Fibroblast of skin of left biceps (primary cell): ENCODE measurements around the gene CDK19.
"Not testable (repeated sequence)": the region's sequence is repeated elsewhere in the genome, so short reads cannot be mapped to it uniquely, and the experiment has no call there.

ENCODE experiments used
- DNase-seq, 2 experiments: peaks; one replicate each; pipeline ENCODE4 v3.0.0-alpha.2; 2013; ENCODE audit warnings: low read depth in 2 of 2

CDK19 gene

DNA sequence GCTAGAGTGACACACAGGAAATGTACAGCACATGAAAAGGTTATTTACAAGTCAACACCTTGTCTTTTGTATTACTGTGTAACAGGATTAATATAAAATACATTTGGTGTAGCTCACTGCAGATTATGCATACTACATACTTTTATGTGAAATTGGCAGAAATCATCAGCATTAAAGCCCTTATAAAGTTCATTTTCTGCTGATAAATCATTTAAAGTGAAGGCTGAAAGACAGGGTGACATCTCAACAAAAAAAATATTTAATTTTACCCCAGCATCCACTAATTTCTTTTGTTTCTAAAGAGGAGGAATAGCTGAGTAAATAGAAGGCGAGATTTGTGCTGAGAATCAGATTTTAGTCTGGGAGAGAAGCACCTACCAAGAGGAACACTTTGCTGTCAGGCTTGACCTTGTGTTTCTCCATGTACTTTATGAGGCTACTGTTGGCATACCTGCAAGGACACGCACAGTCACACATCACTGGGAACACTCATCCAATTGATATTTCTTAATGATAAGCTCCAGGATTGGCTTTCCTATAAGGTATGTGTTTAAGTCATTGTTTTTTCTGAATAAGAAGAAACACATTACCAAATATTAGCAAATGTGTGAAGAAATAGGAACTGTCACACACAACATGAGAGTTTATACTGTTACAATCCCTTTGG is 192.2 kb downstream of the CDK19 start:
- no peak for DNase-seq

DNA sequence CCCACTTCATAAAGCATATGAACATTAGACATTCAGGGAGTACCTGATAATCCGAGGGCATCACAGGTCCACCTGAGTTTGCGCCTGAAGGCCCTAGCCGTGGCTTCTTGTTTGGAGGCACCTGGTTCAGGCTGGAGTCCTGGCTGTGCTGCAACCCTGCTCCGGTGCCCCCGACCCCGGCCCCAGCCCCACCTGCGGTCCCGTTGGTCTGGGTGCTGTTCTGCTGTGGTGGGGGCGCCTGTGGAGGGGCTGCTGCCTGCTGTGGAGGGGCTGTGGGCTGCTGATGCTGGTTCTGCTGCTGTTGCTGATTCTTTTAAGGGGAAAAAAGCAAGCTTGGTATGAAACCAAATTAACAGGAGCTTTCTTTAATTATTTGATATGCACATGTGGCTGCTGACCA is 194.2 kb downstream of the CDK19 start:
- no peak for DNase-seq

DNA sequence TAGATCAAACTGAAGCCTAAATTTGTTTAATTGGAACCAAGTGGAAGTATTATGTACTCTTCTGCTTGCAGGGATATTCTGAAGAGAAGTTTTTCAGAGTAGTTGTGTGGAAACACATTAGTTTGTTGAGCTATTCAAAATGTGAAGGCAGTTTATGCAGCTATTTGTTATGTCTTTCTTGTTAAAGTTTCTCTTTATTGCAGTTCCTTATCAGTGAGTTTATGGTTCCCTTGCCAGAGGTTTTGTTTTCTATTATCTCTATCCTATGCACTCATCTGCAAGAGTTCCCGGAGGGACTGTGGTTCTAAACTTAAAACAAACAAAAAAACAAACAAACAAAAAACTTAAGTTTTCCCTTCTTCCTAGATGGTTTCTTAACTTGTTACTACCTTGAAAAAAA is 195.2 kb downstream of the CDK19 start:
- no peak for DNase-seq

GRCh38 chr6:110619275-110619908 is 195.9 kb downstream of the CDK19 start:
- no peak for DNase-seq

DNA sequence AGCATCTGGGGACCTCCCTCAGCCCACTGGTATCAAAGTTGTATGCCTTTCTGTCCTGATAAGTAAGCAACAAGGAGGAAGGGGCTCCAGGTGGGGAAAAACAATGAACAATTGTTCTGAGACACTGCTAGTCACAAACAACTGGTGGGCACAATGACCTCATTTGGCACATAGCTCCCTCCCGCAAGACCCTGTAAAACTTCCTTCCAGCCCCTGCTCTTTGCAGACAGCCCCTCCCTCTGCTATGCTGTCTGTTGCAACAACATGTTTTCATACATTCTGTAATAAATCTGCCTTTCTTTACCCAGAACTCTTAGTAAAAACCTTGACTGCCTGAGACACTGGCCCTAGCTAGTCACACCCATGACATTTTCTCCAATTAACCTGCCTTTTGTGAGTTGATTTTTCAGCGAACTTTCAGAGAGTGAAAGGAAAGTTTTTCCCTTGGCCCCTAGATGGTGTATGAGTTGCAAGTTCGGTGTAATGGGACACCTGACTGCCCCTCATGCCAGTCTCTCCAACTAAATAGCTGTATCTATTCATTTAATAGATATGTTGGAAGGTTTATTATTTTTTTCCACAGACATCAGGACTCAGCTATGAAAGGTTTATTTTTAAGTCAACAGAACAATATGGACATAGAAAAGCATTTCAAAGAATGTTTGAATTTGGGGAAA is 196.5 kb downstream of the CDK19 start:
- DNase-seq: no peak

- no peak for DNase-seq
Measured at GRCh38 chr6:110617057-110617456, 198.2 kb downstream of the CDK19 start.

- no peak for DNase-seq
Measured at GRCh38 chr6:110615722-110616121, 199.5 kb downstream of the CDK19 start.

- no peak for DNase-seq
Measured at GRCh38 chr6:110614586-110614985, 200.7 kb downstream of the CDK19 start.

DNA sequence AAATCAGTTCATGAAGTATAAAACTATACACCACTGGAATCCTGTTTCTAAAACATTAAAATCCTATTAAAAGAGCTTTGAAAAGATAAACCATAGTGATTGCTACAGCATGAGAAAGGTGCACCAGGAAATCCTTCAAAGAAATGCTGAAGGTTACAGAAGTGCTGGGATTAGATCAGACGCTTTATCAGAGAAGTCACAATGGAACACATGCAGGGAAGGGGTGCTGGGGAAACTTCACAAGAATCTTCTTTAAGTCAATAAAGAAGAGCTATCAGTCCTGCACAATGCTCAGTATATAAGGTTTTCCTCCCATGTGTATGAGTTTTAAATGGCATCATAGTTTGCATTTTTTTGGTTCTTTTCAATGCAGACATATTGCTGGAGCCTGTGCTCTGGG is 201.2 kb downstream of the CDK19 start:
- DNase-seq: no peak

GRCh38 chr6:110613356-110613755 is 201.9 kb downstream of the CDK19 start:
- DNase-seq: no peak

DNA sequence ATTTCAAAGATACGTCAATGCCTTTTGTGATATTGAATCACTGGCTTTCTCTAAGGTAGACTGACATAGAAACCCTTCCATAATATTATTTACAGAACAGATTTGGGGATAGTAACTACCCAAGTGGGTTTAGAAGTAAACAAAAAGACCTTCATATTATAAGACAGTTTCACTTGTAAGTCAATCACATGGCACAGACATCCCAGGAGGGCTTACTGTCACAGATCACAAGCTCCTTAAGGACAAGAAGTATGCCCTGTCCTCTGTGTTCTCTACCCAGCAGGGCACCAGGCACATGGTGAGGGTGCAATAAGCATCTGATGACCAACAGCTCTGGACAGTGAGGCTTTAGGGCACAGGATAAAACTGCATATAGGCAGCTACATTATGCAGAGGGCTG is 203.0 kb downstream of the CDK19 start:
- no peak for DNase-seq

DNA sequence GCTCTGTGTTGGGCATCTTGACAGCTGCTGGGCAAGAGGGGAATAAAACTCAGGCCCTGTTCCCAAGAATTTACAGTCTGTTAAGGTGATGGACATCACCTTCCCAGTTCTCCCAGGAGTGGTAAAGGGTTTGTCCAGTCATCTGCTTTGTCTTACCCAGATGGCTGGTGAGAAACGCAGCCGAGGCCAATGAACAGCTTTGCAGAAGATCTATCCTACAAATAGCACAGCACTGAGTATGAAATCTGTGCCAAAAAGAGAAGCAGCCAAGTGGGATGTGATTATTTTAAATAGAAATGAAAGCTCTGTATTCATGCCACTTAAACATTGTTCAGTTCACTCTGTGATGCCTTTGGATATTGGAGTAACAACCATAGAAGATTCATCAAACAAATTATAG is 206.2 kb downstream of the CDK19 start:
- no peak for DNase-seq

- DNase-seq: no peak
Measured at GRCh38 chr6:110608151-110608550, 207.1 kb downstream of the CDK19 start.

DNA sequence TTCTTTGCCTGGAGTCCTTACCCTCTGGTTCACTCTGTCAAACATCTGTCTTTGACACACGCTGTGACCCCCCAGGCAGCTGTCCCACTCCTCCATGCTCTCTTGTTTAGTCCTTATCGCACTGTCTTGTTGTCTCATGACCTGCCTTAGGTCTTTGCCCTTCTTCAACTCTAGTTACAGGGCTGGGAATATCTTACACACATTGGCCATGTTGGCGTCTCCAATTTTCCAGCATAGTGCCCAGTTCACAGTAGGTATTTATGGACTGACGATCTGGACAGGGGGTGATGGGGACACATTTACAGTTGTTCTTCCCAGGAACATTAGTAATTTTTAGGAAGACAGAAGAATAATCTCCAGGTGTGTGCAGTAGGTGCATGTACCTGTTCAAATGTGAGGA is 209.1 kb downstream of the CDK19 start:
- no peak for DNase-seq

DNA sequence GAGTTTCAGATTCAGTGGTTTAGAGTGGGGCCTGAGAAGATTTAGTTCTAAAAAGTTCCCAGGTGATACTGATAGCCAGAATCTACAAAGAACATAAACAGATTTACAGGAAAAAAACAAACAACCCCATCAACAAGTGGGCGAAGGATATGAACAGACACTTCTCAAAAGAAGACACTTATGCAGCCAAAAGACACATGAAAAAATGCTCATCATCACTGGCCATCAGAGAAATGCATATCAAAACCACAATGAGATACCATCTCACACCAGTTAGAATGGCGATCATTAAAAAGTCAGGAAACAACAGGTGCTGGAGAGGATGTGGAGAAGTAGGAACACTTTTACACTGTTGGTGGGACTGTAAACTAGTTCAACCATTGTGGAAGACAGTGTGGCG is 214.6 kb downstream of the CDK19 start:
- DNase-seq: not testable (repeated sequence)

DNA sequence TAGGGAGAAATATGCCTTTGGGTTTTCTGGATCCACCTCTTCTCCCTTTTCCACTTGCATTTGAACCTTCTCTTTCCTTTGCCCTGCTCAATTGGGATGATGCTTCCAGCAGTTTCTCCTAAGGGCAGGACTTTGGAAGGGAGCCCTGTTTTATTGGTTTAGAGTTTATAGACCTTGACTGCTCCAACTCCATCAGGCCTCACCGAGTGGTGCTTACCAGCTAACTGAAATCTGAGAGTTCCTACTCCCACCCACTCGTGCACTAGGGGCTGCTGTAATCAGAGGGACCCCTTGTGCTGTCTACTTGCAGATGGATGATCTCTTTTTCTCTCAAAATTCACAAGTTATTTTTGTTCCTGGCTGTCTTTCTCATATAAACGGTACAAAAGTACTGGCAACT is 217.5 kb downstream of the CDK19 start:
- no peak for DNase-seq

GRCh38 chr6:110596354-110596753 is 218.9 kb downstream of the CDK19 start:
- no peak for DNase-seq

- no peak for DNase-seq
Measured at GRCh38 chr6:110595112-110595511, 220.2 kb downstream of the CDK19 start.

- DNase-seq: no peak
Measured at GRCh38 chr6:110593637-110594036, 221.6 kb downstream of the CDK19 start.

GRCh38 chr6:110592765-110593164 is 222.5 kb downstream of the CDK19 start:
- DNase-seq: no peak

- DNase-seq: no peak
Measured at GRCh38 chr6:110590821-110591351, 224.4 kb downstream of the CDK19 start.

GRCh38 chr6:110589865-110590513 is 225.3 kb downstream of the CDK19 start:
- no peak for DNase-seq
